GOT3 (cell line): Measurements from ENCODE around the gene CDC42BPB.

Source experiments
- DNase-seq: peaks from one replicate; lab custom pipeline; 2025; ENCODE audit warnings: mixed read lengths; lab: John Stamatoyannopoulos, UW

CDC42BPB gene

GRCh38 chr14:102965971-102966655 lies 91.2 kb downstream of the CDC42BPB start:
- DNase-seq, result no peak

GRCh38 chr14:102965282-102965681 lies 92.1 kb downstream of the CDC42BPB start:
- no peak for DNase-seq

GRCh38 chr14:102964152-102964730 lies 93.1 kb downstream of the CDC42BPB start:
- DNase-seq, result no peak

GRCh38 chr14:102962111-102962627 lies 95.2 kb downstream of the CDC42BPB start:
- DNase-seq, result no peak

GRCh38 chr14:102958461-102958860 lies 98.9 kb downstream of the CDC42BPB start:
- no peak for DNase-seq

GRCh38 chr14:102957222-102957621 lies 100.1 kb downstream of the CDC42BPB start:
- no peak for DNase-seq

- DNase-seq, result no peak
Measured at GRCh38 chr14:102955636-102956408, 101.5 kb downstream of the CDC42BPB start.

- DNase-seq, result no peak
Measured at GRCh38 chr14:102954081-102954789, 103.1 kb downstream of the CDC42BPB start.

GRCh38 chr14:102953100-102953499 lies 104.2 kb downstream of the CDC42BPB start:
- no peak for DNase-seq

- no peak for DNase-seq
Measured at GRCh38 chr14:102952276-102952675, 105.1 kb downstream of the CDC42BPB start.

GRCh38 chr14:102951799-102952198 lies 105.5 kb downstream of the CDC42BPB start:
- DNase-seq, result no peak

GRCh38 chr14:102951034-102951433 lies 106.3 kb downstream of the CDC42BPB start:
- no peak for DNase-seq

GRCh38 chr14:102949801-102950451 lies 107.4 kb downstream of the CDC42BPB start:
- no peak for DNase-seq

GRCh38 chr14:102949062-102949800 lies 108.1 kb downstream of the CDC42BPB start:
- no peak for DNase-seq

- DNase-seq, result no peak
Measured at GRCh38 chr14:102948698-102949061, 108.7 kb downstream of the CDC42BPB start.

GRCh38 chr14:102947321-102948103 lies 109.8 kb downstream of the CDC42BPB start:
- no peak for DNase-seq

GRCh38 chr14:102945346-102946130 lies 111.8 kb downstream of the CDC42BPB start:
- no peak for DNase-seq

GRCh38 chr14:102944448-102945330 lies 112.7 kb downstream of the CDC42BPB start:
- DNase-seq, result no peak
